Measurements from ENCODE around the gene RRP12. TPM values are rescaled to one million over a fixed set of nuclear protein-coding genes. Genes with fewer than 3 reads are reported as not detected.

Gene RRP12
- total RNA-seq, 4 donors from 2014 or later: 14.7 to 50.7 (median 24.4) TPM

DNA sequence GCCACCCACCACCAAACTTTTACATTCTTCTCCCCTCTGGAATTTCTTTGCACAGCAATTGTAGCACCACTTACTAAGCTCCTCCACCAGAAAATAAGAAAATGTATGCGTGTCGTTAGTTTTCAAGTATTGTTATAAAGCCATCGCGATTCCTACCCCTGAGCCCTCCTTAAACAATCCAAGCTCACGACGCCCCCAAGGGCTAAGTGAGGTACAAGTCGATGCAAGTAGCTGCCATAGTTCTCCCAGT lies 67.9 kb downstream of the RRP12 start:
- WGBS, 2 donors: 10 to 15% methylated on average over 7 of the region's 7 CpGs

DNA sequence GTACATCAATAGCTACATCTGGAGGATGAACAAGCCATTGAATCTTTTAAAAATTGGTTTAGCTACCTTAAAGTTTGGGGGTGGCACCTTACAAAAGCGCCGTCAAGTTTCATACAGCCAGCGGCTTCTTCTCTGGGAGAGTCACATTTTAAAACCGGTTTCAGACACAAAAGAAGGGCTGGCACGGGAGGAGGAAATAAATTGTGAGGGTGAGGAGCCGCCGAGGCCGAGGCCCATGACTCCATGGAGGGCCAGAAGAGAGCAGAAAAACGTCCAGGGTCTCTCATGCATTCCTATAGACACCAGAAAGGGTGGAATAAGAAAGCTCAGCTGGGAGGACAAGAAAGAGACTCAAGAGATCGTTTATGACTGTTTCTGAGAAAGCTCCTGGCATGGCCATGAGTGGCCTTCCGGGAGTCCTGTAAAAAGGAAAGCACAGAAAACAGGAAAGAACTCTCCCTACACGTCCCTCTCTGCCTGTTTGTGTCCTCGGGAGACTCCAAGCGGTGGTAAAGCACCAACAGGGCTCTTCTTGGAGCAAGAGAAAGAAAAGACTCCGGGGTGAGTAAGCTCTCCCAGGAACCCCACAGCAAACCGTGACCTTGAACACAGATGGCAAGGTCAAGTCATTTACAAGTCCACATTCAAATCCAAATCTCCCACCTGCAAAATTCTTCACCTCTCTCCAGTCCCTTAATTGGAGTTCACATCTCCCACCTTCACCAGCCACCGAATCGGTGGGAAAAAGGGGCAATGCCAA lies 68.4 kb downstream of the RRP12 start:
- H3K4me1 ChIP-seq: peaks cover 0 to 59% (median 32%) of the 10 kb centered on the region in 4 donors
- DNase-seq (ENCODE audit: low spot score in 2 of 2): peak in 1 of 2 donors; percentile 12
- no peak for TF ChIP-seq POLR2A (IDR thresholded peaks at IDR 0.05)
- peak in 2 of 5 experiments; percentile 24 to 27 for TF ChIP-seq CTCF (IDR thresholded peaks at IDR 0.05)
- peak in 1 of 2 donors; percentile 40 for TF ChIP-seq EP300 (IDR thresholded peaks at IDR 0.05)
- peak overlapping the region; percentile 56 to 97 (median 84) for H3K4me3 ChIP-seq
- H3K27ac ChIP-seq: peak overlapping the region; percentile 44 to 97 (median 86)
- H3K9me3 ChIP-seq: no peaks in the 10 kb centered on the region
- H3K36me3 ChIP-seq: peaks cover 0 to 33% (median 0%) of the 10 kb centered on the region in 3 donors
- 28 to 30% methylated on average over 18 of the region's 18 CpGs for WGBS, 2 donors
- H3K27me3 ChIP-seq: no peaks in the 10 kb centered on the region

More for the DNA sequence above, 67.9 kb downstream of the RRP12 start:
- Histone ChIP-seq H3K27ac (peak overlapping the region; percentile 44 to 97 (median 86)), H3K27me3 (no peaks in the 10 kb centered on the region), H3K36me3 (peaks cover 0 to 30% (median 0%) of the 10 kb centered on the region in 3 donors), H3K9me3 (no peaks in the 10 kb centered on the region), H3K4me1 (peaks cover 0 to 64% (median 32%) of the 10 kb centered on the region in 4 donors), H3K4me3 (peak overlapping the region; percentile 56 to 97 (median 84))
- TF ChIP-seq POLR2A (IDR thresholded peaks at IDR 0.05): no peak
- TF ChIP-seq CTCF (IDR thresholded peaks at IDR 0.05): no peak
- no peak for TF ChIP-seq EP300 (IDR thresholded peaks at IDR 0.05)
- no peak for DNase-seq (ENCODE audit: low spot score in 2 of 2)

DNA sequence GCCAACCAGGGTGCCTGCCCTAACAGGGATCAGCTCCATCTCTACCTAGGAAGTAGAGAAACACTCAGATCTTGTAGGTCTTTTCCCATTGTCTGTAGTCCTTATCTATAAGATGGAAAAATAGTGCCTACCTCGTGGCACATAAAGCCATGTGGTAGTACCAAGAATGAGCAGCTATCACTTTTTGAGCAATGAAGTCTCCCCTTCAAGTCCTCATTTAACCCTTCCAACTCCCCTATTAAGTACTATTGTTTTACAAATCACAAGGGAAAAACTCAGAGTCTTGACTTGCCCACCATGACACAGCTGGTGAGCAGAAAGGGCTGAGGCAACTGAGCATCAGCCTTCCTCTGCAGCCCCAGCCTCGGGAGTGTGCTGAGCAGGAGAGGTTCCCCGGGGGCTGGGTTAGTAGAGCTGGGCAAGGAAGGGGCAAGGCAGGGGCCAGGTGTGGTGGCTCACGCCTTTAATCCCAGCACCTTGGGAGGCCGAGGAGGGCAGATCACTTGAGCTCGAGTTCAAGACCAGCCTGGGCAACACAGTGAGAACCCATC lies 69.9 kb downstream of the RRP12 start:
- no peak for DNase-seq (ENCODE audit: low spot score in 2 of 2)
- peaks cover 0 to 33% (median 0%) of the 10 kb centered on the region in 3 donors for H3K36me3 ChIP-seq
- no peak overlapping the region for H3K27ac ChIP-seq
- peaks cover 0 to 44% (median 23%) of the 10 kb centered on the region in 4 donors for H3K4me1 ChIP-seq
- no peak for TF ChIP-seq POLR2A (IDR thresholded peaks at IDR 0.05)
- H3K4me3 ChIP-seq: peak overlapping the region in 1 of 4 donors; percentile 94
- H3K9me3 ChIP-seq: no peaks in the 10 kb centered on the region
- WGBS, 2 donors: 78 to 83% methylated on average over 6 of the region's 6 CpGs
- H3K27me3 ChIP-seq: no peaks in the 10 kb centered on the region

DNA sequence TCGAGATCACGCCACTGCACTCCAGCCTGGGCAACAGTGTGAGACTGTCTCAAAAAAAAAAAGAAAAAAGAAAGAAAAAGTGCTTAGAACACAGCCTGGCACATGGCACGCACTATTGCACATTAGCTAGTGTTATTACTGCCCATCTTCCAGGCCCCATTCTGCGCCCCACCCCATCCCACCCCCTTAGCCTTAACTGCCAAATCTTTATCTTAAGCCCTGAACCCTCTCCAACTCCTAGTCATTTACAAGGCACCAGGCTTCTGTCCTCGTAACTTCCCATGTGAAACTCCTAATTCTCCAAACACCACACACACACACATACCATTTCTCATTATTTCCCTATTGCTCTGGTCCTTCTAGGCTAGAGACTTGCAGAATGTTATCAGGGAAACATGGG lies 71.4 kb downstream of the RRP12 start:
- no peak overlapping the region for H3K27ac ChIP-seq
- WGBS, 2 donors: 95% methylated on average over 5 of the region's 5 CpGs
- peaks cover 0 to 33% (median 20%) of the 10 kb centered on the region in 4 donors for H3K4me1 ChIP-seq
- TF ChIP-seq CTCF (IDR thresholded peaks at IDR 0.05): no peak
- no peak for TF ChIP-seq POLR2A (IDR thresholded peaks at IDR 0.05)
- TF ChIP-seq EP300 (IDR thresholded peaks at IDR 0.05): no peak
- H3K27me3 ChIP-seq: no peaks in the 10 kb centered on the region
- no peak overlapping the region for H3K4me3 ChIP-seq
- no peak for DNase-seq (ENCODE audit: low spot score in 2 of 2)
- H3K36me3 ChIP-seq: peaks cover 0 to 33% (median 0%) of the 10 kb centered on the region in 3 donors
- no peaks in the 10 kb centered on the region for H3K9me3 ChIP-seq

- Histone ChIP-seq H3K36me3 (peaks cover 0 to 33% (median 0%) of the 10 kb centered on the region in 3 donors), H3K9me3 (no peaks in the 10 kb centered on the region), H3K4me1 (peaks cover 0 to 33% (median 20%) of the 10 kb centered on the region in 4 donors), H3K4me3 (no peak overlapping the region), H3K27ac (no peak overlapping the region), H3K27me3 (no peaks in the 10 kb centered on the region)
- TF ChIP-seq POLR2A (IDR thresholded peaks at IDR 0.05): no peak
- no peak for TF ChIP-seq EP300 (IDR thresholded peaks at IDR 0.05)
- no peak for TF ChIP-seq CTCF (IDR thresholded peaks at IDR 0.05)
- no peak for DNase-seq (ENCODE audit: low spot score in 2 of 2)
- 66 to 77% methylated on average over 3 of the region's 3 CpGs for WGBS, 2 donors
These were observed 72.3 kb downstream of the RRP12 start for GRCh38 chr10:97328646-97329453.
